Daoy (cell line): ENCODE results near the gene RPS6KA2. TPM values are rescaled to one million over a fixed set of nuclear protein-coding genes. Genes with fewer than 3 reads are reported as not detected.

Experiments used
- DNase-seq: peaks from one replicate; pipeline ENCODE4 v3.0.0-alpha.2; 2015; ENCODE audit warnings: low read depth
- total RNA-seq: library from RNA; depleted of rRNA; stranded (reverse); fragments of >200 nt; shearing (Covaris generic); gene quantifications from 2 replicates; pipeline ENCODE4 v1.2.3, GENCODE V29; 2014

Gene RPS6KA2
- total RNA-seq, 1 experiment from 2014 or later = 5.5 TPM

- DNase-seq = no peak
Measured at GRCh38 chr6:166422201-166422940, 204.7 kb downstream of the RPS6KA2 start.

DNA sequence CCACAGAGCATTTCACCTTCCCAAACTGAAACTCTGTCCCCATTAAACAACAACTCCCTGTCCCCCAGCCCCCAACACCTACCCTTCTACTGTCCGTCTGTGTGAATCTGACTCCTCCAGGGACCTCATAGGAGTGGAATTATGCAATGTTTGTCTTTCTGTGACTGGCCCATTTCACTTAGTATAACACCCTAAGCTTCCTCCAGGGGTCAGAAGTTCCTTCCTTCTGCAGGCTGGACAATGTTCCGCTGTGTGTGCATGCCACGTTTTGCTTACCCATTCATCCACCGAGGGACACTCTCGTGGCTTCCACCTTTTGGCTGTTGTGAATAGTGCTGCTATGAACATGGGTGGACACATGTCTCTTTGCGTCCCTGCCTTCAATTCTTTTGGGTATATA lies 206.7 kb downstream of the RPS6KA2 start:
- DNase-seq = no peak

GRCh38 chr6:166419717-166420116 lies 207.3 kb downstream of the RPS6KA2 start:
- no peak for DNase-seq

DNA sequence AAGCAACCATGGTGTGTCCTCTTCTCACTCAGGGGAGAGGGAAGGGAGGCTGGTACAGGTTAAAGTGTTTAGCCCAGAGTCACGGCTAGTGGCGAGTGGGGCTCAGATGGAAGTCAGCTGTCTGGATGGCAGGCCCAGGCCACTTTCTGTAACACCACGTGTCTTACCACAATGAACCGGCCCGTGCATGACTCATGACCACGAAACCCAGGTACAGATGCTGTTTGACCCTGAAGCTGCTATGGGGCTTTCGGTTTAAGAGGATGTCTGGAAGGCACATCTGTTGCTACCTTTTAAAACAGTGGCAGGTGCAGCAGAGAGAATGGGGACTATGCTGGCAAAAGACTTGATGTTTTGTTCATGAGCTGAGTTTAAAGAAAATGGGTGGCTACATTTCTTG lies 207.8 kb downstream of the RPS6KA2 start:
- peak; percentile 22 for DNase-seq

- DNase-seq = no peak
Measured at GRCh38 chr6:166418691-166419143, 208.3 kb downstream of the RPS6KA2 start.

GRCh38 chr6:166417285-166417691 lies 209.8 kb downstream of the RPS6KA2 start:
- no peak for DNase-seq

DNA sequence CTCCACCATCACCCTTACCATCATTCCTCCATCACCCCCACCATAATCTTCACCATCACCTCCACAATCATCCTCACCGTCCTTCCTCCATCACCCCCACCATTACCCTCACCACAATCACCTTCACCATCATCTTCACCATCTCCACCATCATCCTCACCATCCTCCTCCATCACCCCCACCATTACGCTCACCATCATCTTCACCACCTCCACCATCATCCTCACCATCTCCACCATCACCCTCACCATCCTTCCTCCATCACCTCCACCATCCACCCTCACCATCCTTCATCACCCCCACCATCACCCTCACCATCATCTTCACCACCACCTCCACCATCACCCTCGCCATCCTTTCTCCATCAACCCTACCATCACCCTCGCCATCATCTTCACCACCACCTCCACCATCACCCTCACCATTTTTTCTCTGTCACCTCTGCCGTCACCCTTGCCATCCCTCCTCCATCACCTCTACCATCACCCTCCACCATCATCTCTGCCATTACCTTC lies 211.2 kb downstream of the RPS6KA2 start:
- no peak for DNase-seq

GRCh38 chr6:166415306-166415705 lies 211.7 kb downstream of the RPS6KA2 start:
- DNase-seq = no peak

DNA sequence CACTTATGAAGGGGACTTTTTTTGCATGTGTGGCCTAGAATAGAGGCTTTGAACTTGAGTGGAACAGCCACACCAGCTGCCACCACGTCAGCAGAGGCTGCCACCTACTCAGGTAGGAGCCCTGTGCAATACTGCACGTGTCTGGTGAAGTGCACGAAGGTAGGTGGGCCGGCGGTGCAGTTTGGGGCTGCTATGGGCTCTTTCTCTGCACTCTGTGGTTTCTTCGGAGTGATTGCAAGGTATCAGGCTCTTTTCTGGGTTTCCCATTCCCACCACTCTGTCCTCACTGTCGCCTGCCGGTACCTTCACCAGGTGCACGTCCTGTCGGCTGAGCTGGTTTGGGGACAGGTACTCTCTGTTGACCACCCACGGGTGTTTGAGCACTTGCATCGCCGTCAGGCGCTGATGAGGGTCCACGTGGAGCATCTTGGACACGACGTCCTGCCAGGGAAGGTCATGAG lies 213.5 kb downstream of the RPS6KA2 start:
- DNase-seq = no peak

DNA sequence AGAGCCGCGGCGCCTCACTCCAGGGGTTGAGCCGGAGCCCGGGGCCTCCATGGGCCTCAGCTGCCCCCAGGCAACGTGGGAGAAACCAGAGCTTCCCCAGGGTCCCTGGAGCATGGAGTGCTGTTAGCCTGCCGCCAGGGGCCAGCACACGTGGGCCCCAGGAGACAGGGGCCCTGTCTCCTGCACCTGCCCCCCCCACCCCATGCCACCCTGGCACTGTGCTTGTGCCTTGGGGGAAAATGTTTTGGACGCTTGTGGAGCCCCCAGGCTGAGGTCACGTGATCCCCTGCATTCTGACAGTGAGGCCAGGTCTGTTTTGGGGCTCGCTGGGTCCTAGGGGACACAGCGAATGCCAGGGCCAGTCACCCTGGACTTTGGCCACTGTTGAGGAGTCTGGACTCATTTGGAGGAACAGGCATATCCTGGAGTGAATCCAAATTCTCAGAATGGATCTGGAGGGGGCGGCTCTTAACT lies 214.1 kb downstream of the RPS6KA2 start:
- no peak for DNase-seq

- no peak for DNase-seq
Measured at GRCh38 chr6:166412156-166412910, 214.7 kb downstream of the RPS6KA2 start.

DNA sequence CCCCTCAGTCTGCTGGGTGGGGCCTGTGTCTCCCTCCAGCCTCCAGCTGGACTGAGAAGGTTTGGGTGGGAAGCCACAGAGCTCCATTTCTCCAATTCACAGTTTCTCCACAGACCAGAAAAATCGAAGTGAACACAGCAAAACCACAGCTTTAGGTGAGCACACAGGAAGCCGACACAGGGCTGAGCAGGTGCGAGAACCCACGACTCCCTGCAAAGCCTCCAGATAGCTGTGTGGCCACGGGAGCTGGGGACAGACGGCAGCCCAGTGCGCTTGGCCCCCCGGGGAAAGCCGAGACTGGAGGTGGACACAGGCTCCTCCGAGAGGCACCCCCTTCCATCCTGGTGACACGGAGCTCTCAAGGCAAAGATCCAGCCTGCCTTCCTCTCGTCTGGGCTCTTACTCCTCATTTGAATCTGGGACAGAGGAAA lies 215.3 kb downstream of the RPS6KA2 start:
- DNase-seq = no peak

- no peak for DNase-seq
Measured at GRCh38 chr6:166411271-166411670, 215.8 kb downstream of the RPS6KA2 start.

- no peak for DNase-seq
Measured at GRCh38 chr6:166410426-166410935, 216.6 kb downstream of the RPS6KA2 start.

DNA sequence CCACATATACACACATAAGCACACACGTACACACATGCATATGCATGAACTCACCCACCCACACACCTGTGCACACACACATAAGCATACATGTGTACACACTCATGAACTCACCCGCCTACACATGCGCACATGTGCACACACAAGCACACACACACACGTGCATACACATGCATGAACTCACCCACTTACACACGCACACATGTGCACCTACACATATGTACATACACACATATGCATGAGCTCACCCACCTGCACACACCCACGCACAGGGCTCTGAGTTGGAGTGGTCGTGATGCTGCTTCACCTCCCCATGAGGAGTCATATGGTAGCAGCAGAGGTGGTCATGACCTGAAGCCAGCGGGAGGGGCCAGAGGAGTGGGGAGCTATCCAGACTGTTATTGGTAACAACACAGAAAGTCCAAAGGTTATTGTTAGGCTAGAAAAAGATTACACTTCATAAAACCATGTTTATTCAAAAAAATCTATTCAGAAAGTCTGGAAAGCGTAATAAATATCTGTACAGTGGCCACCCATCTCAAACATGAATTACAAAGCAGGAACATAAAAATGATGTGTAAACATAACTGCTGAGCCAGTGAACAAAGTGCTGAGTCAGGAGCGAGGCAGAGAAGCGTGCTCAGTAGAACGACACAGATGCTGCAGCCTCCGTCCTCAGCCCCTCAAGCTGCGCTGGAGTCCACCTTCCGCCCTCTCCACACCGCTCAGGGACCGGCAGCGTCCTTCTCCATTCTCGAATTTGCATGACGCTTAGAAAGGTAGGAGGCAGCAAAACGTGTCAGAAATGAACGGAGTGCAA lies 217.9 kb downstream of the RPS6KA2 start:
- DNase-seq = no peak

DNA sequence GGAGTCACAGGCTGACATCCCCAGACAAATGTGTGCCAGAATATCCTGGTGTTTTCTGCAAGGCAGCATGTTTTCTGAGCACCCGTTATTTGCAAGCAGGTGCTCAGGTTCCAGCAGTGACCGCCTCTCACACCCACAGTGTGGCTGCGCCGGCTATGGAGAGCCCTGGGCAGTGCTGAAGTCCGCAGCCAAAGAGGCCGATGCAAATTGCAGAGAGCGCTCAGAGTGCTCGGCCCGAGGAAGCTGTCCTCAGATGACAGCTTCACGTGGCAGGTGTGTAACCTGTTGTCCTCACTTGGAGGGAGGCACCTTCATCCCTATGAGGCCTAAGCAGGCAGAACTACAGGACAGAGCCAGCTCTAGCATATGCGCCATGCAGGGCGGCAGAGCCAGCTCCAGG lies 220.9 kb downstream of the RPS6KA2 start:
- no peak for DNase-seq

DNA sequence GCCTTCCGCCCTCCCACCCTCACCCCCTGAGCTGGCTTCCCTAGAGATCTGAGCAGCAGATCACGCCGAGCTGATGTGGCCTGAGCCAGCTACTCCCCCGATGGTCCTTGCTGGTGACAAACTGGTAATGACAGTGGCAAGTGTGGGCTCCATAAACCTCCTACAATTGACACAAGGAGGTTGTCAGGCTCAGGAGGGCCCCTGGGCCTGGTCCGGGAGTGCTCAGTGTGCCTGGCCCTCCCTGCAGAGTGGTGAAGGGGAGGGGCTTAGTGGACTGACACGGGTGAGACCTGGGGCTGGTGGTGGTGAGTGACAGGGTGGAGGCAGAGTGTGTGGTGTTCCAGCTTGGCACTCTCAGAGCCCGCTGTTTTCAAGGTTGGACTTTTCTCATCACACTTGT lies 221.7 kb downstream of the RPS6KA2 start:
- no peak for DNase-seq

- DNase-seq = peak; percentile 35
Measured at GRCh38 chr6:166402582-166403277, 224.3 kb downstream of the RPS6KA2 start.

- peak; percentile 50 for DNase-seq
Measured at GRCh38 chr6:166400649-166401250, 226.3 kb downstream of the RPS6KA2 start.

- DNase-seq = no peak
Measured at GRCh38 chr6:166400181-166400580, 226.9 kb downstream of the RPS6KA2 start.
